ENCODE data around the gene MRTFB.

GRCh38 chr16:14139872-14140271 is 68.8 kb downstream of the MRTFB start:
- no peak for TF ChIP-seq CTCF (conservative IDR thresholded peaks at IDR 0.05 in 1 of 2, IDR thresholded peaks at IDR 0.05 in 1 of 2; ENCODE audit: low read depth in 1 of 2, low read length in 2 of 2)
- TF ChIP-seq EZH2 (IDR thresholded peaks at IDR 0.05; ENCODE audit: low read length, missing control alignments) = no peak

Data from fibroblast of lung (primary cell).